Vagina (tissue), 2 donors: ENCODE results near the gene PHLDB3. TPM values are rescaled to one million over a fixed set of nuclear protein-coding genes. Genes with fewer than 3 reads are reported as not detected.

Experiments
- DNase-seq, 2 donors: peaks; one replicate each; pipeline ENCODE4 v3.0.0-alpha.2; 2017; ENCODE audit errors: extremely low spot score in 2 of 2
- H3K27ac ChIP-seq: fragments of 200-600 bp; sonication (generic); one replicate; pipeline ENCODE4 v1.5.1; 2019
- H3K27me3 ChIP-seq: fragments of 200-600 bp; sonication (generic); one replicate; pipeline ENCODE4 v1.5.1; 2019
- H3K36me3 ChIP-seq, 2 donors: fragments of 200-600 bp; sonication (generic); one replicate each; pipeline ENCODE4 v1.5.1; 2017 to 2019
- H3K4me1 ChIP-seq: fragments of 200-600 bp; sonication (generic); one replicate; pipeline ENCODE4 v1.5.1; 2019
- H3K4me3 ChIP-seq, 2 donors: fragments of 200-600 bp; sonication (generic); 1 replicate in 1 of 2; 2 replicates in 1 of 2; pipeline ENCODE4 v1.5.1; 2016 to 2019
- H3K9me3 ChIP-seq: fragments of 200-600 bp; sonication (generic); one replicate; pipeline ENCODE4 v1.5.1; 2019
- POLR2A ChIP-seq, 2 donors: fragments of 450-650 bp; IDR thresholded peaks; one replicate each; pipeline ENCODE4 v1.6.1; 2017; ENCODE audit warnings: antibody characterized with exemption in 2 of 2, mild to moderate bottlenecking in 2 of 2, moderate library complexity in 2 of 2
- POLR2AphosphoS5 ChIP-seq, 2 donors: sonication (generic); formaldehyde crosslinking; IDR thresholded peaks; one replicate each; pipeline ENCODE4 v1.9.0; 2017; ENCODE audit warnings: antibody characterized with exemption in 2 of 2, mild to moderate bottlenecking in 2 of 2, low read depth in 1 of 2; ENCODE audit not compliant: insufficient read depth in 1 of 2
- intact Hi-C: fragments of 100-400 bp; cut with DNase I; formaldehyde crosslinking; loops from one replicate; pipeline ENCODE4 v1.15.1; 2023
- total RNA-seq: library from RNA; depleted of rRNA; stranded (reverse); fragments of >200 nt; gene quantifications from one replicate; pipeline ENCODE4 v1.2.3, GENCODE V29; 2016
- TF ChIP-seq, protein P1 (sequence below), 3 experiments: fragments of 450-650 bp in 2 of 3; fragments of 200-600 bp in 1 of 3; sonication (generic) in 1 of 3; IDR thresholded peaks; one replicate each; pipeline ENCODE4 v1.5.1; 2017 to 2019; ENCODE audit warnings: antibody characterized with exemption in 3 of 3, mild to moderate bottlenecking in 2 of 3, moderate library complexity in 2 of 3

Gene PHLDB3
- total RNA-seq, 1 donor from 2014 or later, result 24.3 TPM

DNA sequence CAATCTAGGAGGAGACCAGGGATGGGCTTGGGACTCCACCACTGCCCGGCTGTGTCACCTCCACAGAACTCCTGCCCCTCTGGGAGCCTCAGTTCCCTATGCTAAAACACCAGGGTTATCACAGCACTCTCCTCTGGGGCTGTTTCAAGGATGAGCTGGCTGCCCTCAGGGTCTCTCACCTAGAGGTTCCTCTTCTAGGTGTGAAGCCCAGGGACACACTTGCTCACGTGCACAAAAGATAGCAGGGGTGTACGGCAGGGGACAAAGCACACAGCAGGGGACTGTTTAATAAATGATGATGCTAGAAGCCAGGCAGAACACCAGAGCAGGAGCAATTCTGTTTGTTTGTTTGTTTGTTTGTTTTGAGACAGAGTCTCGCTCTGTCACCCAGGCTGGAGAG, 22.4 kb downstream of the PHLDB3 start:
- intact Hi-C loops, result no loop called here
- Histone ChIP-seq H3K4me3 (no peak overlapping the region), H3K27me3 (no peaks in the 10 kb centered on the region), H3K27ac (no peak overlapping the region), H3K9me3 (no peaks in the 10 kb centered on the region), H3K36me3 (peaks cover 0 to 11% of the 10 kb centered on the region in 2 donors), H3K4me1 (no peaks in the 10 kb centered on the region)
- TF ChIP-seq POLR2A (IDR thresholded peaks at IDR 0.05) (no peak), POLR2AphosphoS5 (IDR thresholded peaks at IDR 0.05; ENCODE audit: insufficient read depth in 1 of 2, low read depth in 1 of 2) (no peak)
- TF ChIP-seq, protein P1, sequence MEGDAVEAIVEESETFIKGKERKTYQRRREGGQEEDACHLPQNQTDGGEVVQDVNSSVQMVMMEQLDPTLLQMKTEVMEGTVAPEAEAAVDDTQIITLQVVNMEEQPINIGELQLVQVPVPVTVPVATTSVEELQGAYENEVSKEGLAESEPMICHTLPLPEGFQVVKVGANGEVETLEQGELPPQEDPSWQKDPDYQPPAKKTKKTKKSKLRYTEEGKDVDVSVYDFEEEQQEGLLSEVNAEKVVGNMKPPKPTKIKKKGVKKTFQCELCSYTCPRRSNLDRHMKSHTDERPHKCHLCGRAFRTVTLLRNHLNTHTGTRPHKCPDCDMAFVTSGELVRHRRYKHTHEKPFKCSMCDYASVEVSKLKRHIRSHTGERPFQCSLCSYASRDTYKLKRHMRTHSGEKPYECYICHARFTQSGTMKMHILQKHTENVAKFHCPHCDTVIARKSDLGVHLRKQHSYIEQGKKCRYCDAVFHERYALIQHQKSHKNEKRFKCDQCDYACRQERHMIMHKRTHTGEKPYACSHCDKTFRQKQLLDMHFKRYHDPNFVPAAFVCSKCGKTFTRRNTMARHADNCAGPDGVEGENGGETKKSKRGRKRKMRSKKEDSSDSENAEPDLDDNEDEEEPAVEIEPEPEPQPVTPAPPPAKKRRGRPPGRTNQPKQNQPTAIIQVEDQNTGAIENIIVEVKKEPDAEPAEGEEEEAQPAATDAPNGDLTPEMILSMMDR (IDR thresholded peaks at IDR 0.05), result no peak
- DNase-seq, result no peak

DNA sequence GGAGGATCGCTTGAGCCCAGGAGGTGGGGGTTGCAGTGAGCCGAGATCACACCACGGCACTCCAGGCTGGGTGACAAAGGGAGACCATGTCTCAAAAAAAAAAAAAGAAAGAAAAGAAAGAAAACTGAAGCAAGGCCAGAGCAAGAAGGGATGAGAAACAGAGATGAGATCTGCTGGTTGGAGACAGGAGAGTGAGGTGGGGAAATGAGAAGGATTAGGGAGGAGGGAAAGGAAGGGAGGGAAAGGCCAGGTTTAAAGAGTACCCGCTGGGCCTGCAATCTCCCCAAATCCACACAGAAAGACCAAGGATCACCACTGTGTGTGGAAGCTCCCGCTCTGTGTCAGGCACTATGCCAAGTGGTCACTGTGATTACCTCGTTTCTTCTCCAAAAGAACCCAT, 22.8 kb downstream of the PHLDB3 start:
- no peak overlapping the region for H3K4me3 ChIP-seq
- intact Hi-C loops, result no loop called here
- peaks cover 0 to 11% of the 10 kb centered on the region in 2 donors for H3K36me3 ChIP-seq
- TF ChIP-seq POLR2A (IDR thresholded peaks at IDR 0.05), result no peak
- no peak for TF ChIP-seq POLR2AphosphoS5 (IDR thresholded peaks at IDR 0.05; ENCODE audit: insufficient read depth in 1 of 2, low read depth in 1 of 2)
- H3K27me3 ChIP-seq, result no peaks in the 10 kb centered on the region
- H3K4me1 ChIP-seq, result no peaks in the 10 kb centered on the region
- H3K9me3 ChIP-seq, result no peaks in the 10 kb centered on the region
- no peak for DNase-seq
- no peak overlapping the region for H3K27ac ChIP-seq

DNA sequence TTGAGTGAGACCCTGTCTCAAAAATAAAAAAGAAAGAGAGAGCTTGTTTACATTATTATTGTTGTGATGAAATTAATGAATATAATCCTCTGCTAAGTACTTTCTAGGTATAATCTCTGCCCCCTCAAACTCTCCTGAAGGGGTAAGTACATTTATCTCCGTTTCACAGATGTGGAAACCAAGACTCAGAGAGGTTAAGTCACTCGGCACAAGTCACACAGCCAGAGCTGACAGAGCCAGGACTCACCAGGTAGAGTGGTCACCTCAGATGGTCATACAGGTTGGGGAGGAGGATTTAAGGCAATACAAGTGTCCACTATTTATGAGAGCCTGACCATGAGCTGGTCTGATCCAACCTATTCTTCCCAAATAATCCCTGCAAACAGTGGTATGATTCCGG, 24.0 kb downstream of the PHLDB3 start:
- peaks cover 0 to 11% of the 10 kb centered on the region in 2 donors for H3K36me3 ChIP-seq
- H3K4me1 ChIP-seq, result peaks cover 2% of the 10 kb centered on the region
- no peak overlapping the region for H3K4me3 ChIP-seq
- no peak overlapping the region for H3K27ac ChIP-seq
- no peaks in the 10 kb centered on the region for H3K9me3 ChIP-seq
- intact Hi-C loops, result no loop called here
- DNase-seq, result no peak
- no peaks in the 10 kb centered on the region for H3K27me3 ChIP-seq
- TF ChIP-seq POLR2AphosphoS5 (IDR thresholded peaks at IDR 0.05; ENCODE audit: insufficient read depth in 1 of 2, low read depth in 1 of 2) (no peak), POLR2A (IDR thresholded peaks at IDR 0.05) (no peak)
- TF ChIP-seq, protein P1 (IDR thresholded peaks at IDR 0.05), result no peak

DNA sequence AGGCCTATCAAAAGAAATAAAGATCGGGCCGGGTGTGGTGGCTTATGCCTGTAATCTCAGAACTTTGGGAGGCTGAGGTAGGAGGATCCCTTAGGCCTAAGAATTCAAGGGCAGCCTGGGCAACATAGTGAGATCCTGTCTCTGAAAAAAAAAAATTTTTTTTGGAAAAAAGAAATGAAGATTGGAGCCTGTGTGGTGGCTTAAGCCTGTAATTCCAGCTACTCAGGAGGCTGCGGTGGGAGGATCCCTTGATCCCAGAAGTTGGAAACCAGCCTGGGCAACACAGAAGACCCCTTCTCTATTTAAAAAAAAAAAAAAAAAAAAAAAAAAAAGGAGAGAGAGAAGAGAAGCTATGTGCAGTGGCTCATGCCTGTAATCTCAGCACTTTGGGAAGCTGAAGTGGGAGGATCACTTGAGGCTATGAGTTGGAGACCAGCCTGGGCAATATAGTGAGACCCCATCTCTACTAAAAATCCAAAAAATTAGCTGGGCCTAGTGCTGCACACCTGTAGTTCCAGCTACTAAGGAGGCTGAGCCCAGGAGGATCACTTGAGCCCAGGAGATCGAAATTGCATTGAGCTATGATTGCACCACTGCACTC, 24.5 kb downstream of the PHLDB3 start:
- H3K36me3 ChIP-seq, result peaks cover 0 to 11% of the 10 kb centered on the region in 2 donors
- TF ChIP-seq POLR2A (IDR thresholded peaks at IDR 0.05) (no peak), POLR2AphosphoS5 (IDR thresholded peaks at IDR 0.05; ENCODE audit: insufficient read depth in 1 of 2, low read depth in 1 of 2) (no peak)
- TF ChIP-seq, protein P1 (IDR thresholded peaks at IDR 0.05), result no peak
- intact Hi-C loops, result no loop called here

DNA sequence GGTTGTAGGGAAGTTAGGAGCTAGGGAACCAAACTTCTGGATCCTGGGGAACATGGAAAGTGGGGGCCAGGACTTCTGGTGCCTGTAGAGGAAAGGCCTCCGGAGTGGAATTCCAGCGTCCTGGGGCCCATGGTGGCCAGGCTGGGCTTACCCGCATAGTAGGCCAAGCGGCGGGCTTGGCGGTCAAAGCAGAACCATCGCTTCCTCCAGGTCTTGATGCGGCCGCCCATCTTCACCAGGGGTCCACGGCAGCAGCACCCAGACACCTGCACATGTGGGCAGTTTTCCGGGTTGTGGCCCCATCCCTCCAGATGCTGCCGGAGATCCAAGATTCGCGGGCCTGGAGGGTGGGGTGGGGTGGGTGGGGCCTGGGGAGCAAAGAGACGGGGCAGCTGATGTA, 25.3 kb downstream of the PHLDB3 start:
- intact Hi-C loops, result no loop called here
- Histone ChIP-seq H3K27ac (no peak overlapping the region), H3K36me3 (peaks cover 0 to 11% of the 10 kb centered on the region in 2 donors), H3K9me3 (no peaks in the 10 kb centered on the region), H3K27me3 (no peaks in the 10 kb centered on the region), H3K4me3 (no peak overlapping the region), H3K4me1 (peaks cover 14% of the 10 kb centered on the region)
- TF ChIP-seq POLR2AphosphoS5 (IDR thresholded peaks at IDR 0.05; ENCODE audit: insufficient read depth in 1 of 2, low read depth in 1 of 2) (no peak), POLR2A (IDR thresholded peaks at IDR 0.05) (no peak)
- TF ChIP-seq, protein P1 (IDR thresholded peaks at IDR 0.05), result no peak
- DNase-seq, result no peak

More for the DNA sequence above, 24.5 kb downstream of the PHLDB3 start:
- no peaks in the 10 kb centered on the region for H3K9me3 ChIP-seq
- no peak overlapping the region for H3K4me3 ChIP-seq
- DNase-seq, result no peak
- no peaks in the 10 kb centered on the region for H3K27me3 ChIP-seq
- no peak overlapping the region for H3K27ac ChIP-seq
- H3K4me1 ChIP-seq, result peaks cover 5% of the 10 kb centered on the region
